AG04449 (cell line): ENCODE results near the gene KCTD15.

Experiments
- CTCF ChIA-PET: fragments of 350-600 bp; formaldehyde crosslinking; extraction: SDS; loops from one replicate; lab custom pipeline; 2021; ENCODE audit warnings: antibody characterized with exemption; lab: Yijun Ruan, JAX
- POLR2A ChIA-PET: fragments of 400-600, 350-600 bp; formaldehyde crosslinking; extraction: SDS; loops from one replicate; lab custom pipeline; 2020; ENCODE audit warnings: antibody characterized with exemption, inconsistent platforms; lab: Yijun Ruan, JAX
- DNase-seq: peaks from one replicate; pipeline ENCODE4 v3.0.0-alpha.2; 2010; ENCODE audit warnings: low read depth, low spot score
- H3K4me3 ChIP-seq: 2 replicates; pipeline ENCODE4 v1.5.1; 2011; ENCODE audit warnings: low read depth, mild to moderate bottlenecking, control low read depth, low read length
- CTCF ChIP-seq: IDR thresholded peaks from one replicate; pipeline ENCODE4 v1.5.1; 2011; ENCODE audit warnings: mild to moderate bottlenecking, moderate library complexity, low read length, control low read depth, inconsistent platforms; ENCODE audit not compliant: insufficient read depth; ENCODE audit errors: missing control alignments

Gene KCTD15

GRCh38 chr19:33828266-33829075 lies 31.8 kb downstream of the KCTD15 start:
- DNase-seq, result no peak
- POLR2A ChIA-PET, result no interaction called here
- CTCF ChIA-PET, result interaction anchor here (1.3 to 1.7 kb wide), 2 partner anchors 50 to 169 kb away, joined by 3 to 4 read pairs; no protein-coding TSS in a partner anchor
- H3K4me3 ChIP-seq, result no peak overlapping the region
- TF ChIP-seq CTCF, result no peak

- CTCF ChIA-PET, result interaction anchor here (0.8 to 1.0 kb wide), 2 partner anchors 51 to 295 kb away, joined by 3 read pairs; no protein-coding TSS in a partner anchor
- no peak for TF ChIP-seq CTCF
- H3K4me3 ChIP-seq, result no peak overlapping the region
- POLR2A ChIA-PET, result no interaction called here
- DNase-seq, result no peak
These were observed 33.6 kb downstream of the KCTD15 start for GRCh38 chr19:33830264-33830663.

GRCh38 chr19:33831825-33832224 lies 35.2 kb downstream of the KCTD15 start:
- CTCF ChIA-PET, result interaction anchor here (0.6 kb wide), 1 partner anchor 670 kb away, joined by 3 read pairs; no protein-coding TSS in a partner anchor
- H3K4me3 ChIP-seq, result no peak overlapping the region
- POLR2A ChIA-PET, result no interaction called here
- TF ChIP-seq CTCF, result no peak
- DNase-seq, result no peak

- no peak overlapping the region for H3K4me3 ChIP-seq
- no peak for TF ChIP-seq CTCF
- ChIA-PET POLR2A (no interaction called here), CTCF (interaction anchor here (0.6 kb wide), 1 partner anchor 669 kb away, joined by 3 read pairs; no protein-coding TSS in a partner anchor)
- DNase-seq, result no peak
These were observed 36.0 kb downstream of the KCTD15 start for GRCh38 chr19:33832633-33833032.

GRCh38 chr19:33840382-33840781 lies 43.7 kb downstream of the KCTD15 start:
- TF ChIP-seq CTCF, result no peak
- DNase-seq, result no peak
- ChIA-PET POLR2A (no interaction called here), CTCF (no interaction called here)
- no peak overlapping the region for H3K4me3 ChIP-seq

GRCh38 chr19:33840783-33841182 lies 44.1 kb downstream of the KCTD15 start:
- POLR2A ChIA-PET, result no interaction called here
- TF ChIP-seq CTCF, result no peak
- DNase-seq, result no peak
- CTCF ChIA-PET, result no interaction called here
- no peak overlapping the region for H3K4me3 ChIP-seq
